Left ventricle myocardium inferior (tissue), 1 donor: ENCODE results near the gene FHDC1. TPM values are rescaled to one million over a fixed set of nuclear protein-coding genes. Genes with fewer than 3 reads are reported as not detected.

Source experiments
- DNase-seq: peaks from one replicate; pipeline ENCODE4 v3.0.0-alpha.2; 2020
- H3K27ac ChIP-seq: fragments of 200-600 bp; replicated peaks from 2 replicates; pipeline ENCODE4 v1.8.0; 2021
- H3K27me3 ChIP-seq: fragments of 200-600 bp; 2 replicates; pipeline ENCODE4 v1.8.0; 2021; ENCODE audit warnings: low read depth
- H3K36me3 ChIP-seq: fragments of 200-600 bp; 2 replicates; pipeline ENCODE4 v1.8.0; 2021
- H3K4me1 ChIP-seq: fragments of 200-600 bp; 2 replicates; pipeline ENCODE4 v1.8.0; 2021
- H3K4me3 ChIP-seq: fragments of 200-600 bp; 2 replicates; pipeline ENCODE4 v1.8.0; 2021; ENCODE audit warnings: mild to moderate bottlenecking, moderate library complexity
- H3K9me3 ChIP-seq: fragments of 200-600 bp; replicated peaks from 2 replicates; pipeline ENCODE4 v1.8.0; 2021
- CTCF ChIP-seq: fragments of 200-600 bp; IDR thresholded peaks from 2 replicates; pipeline ENCODE4 v1.8.0; 2021; ENCODE audit warnings: antibody characterized with exemption, mild to moderate bottlenecking, borderline replicate concordance
- intact Hi-C: fragments of 100-400 bp; cut with micrococcal nuclease; formaldehyde crosslinking; loops from one replicate; pipeline ENCODE4 v1.11.0; 2022
- total RNA-seq: library from RNA; stranded (reverse); fragmentation: NEBNext Ultra II Directional; extraction: Animal tissue kit (Norgen Biotek cat#: 25700); gene quantifications from one replicate; pipeline ENCODE4 v1.2.1, GENCODE V29; 2021
- donor health status: DM: no; HTN: yes; CAD: no; lungs with severe emphysema.

The FHDC1 gene
- total RNA-seq, 1 donor from 2014 or later = 0.38 TPM

GRCh38 chr4:152971053-152971452, 34.9 kb downstream of the FHDC1 start:
- no peaks in the 10 kb centered on the region for H3K9me3 ChIP-seq
- H3K4me1 ChIP-seq = no peaks in the 10 kb centered on the region
- no peak overlapping the region for H3K4me3 ChIP-seq
- H3K36me3 ChIP-seq = no peaks in the 10 kb centered on the region
- TF ChIP-seq CTCF = no peak
- intact Hi-C loops = no loop called here
- no peak overlapping the region for H3K27ac ChIP-seq
- peaks cover 10% of the 10 kb centered on the region for H3K27me3 ChIP-seq
- no peak for DNase-seq

- intact Hi-C loops = no loop called here
- no peak for DNase-seq
- Histone ChIP-seq H3K27ac (no peak overlapping the region), H3K27me3 (peaks cover 15% of the 10 kb centered on the region), H3K4me1 (no peaks in the 10 kb centered on the region), H3K4me3 (no peak overlapping the region), H3K36me3 (no peaks in the 10 kb centered on the region), H3K9me3 (no peaks in the 10 kb centered on the region)
- TF ChIP-seq CTCF = no peak
Measured at GRCh38 chr4:152972821-152973628, 36.9 kb downstream of the FHDC1 start.

- Histone ChIP-seq H3K9me3 (no peaks in the 10 kb centered on the region), H3K27ac (no peak overlapping the region), H3K27me3 (peaks cover 17% of the 10 kb centered on the region), H3K36me3 (no peaks in the 10 kb centered on the region), H3K4me1 (no peaks in the 10 kb centered on the region), H3K4me3 (no peak overlapping the region)
- TF ChIP-seq CTCF = no peak
- intact Hi-C loops = no loop called here
- no peak for DNase-seq
Measured at GRCh38 chr4:152973629-152974467, 37.7 kb downstream of the FHDC1 start.

GRCh38 chr4:152974468-152975379, 38.6 kb downstream of the FHDC1 start:
- intact Hi-C loops = no loop called here
- H3K27me3 ChIP-seq = peaks cover 20% of the 10 kb centered on the region
- H3K4me1 ChIP-seq = no peaks in the 10 kb centered on the region
- no peak for DNase-seq
- no peak for TF ChIP-seq CTCF
- no peaks in the 10 kb centered on the region for H3K9me3 ChIP-seq
- H3K4me3 ChIP-seq = no peak overlapping the region
- H3K36me3 ChIP-seq = no peaks in the 10 kb centered on the region
- no peak overlapping the region for H3K27ac ChIP-seq
